GM12891 (cell line): ENCODE results near the gene ALS2.

Experiments
- PAX5 ChIP-seq: IDR thresholded peaks from 2 replicates; pipeline ENCODE4 v1.6.1; 2011; ENCODE audit warnings: low read length, moderate library complexity, mild to moderate bottlenecking; ENCODE audit not compliant: insufficient read depth, severe bottlenecking
- POLR2A ChIP-seq: IDR thresholded peaks from 2 replicates; pipeline ENCODE4 v1.6.1; 2011; ENCODE audit warnings: low read depth, low read length, control low read depth
- POLR2AphosphoS5 ChIP-seq: IDR thresholded peaks from 2 replicates; pipeline ENCODE4 v1.6.1; 2011; ENCODE audit warnings: low read depth, low read length, control low read depth
- POU2F2 ChIP-seq: IDR thresholded peaks from 2 replicates; pipeline ENCODE4 v1.6.1; 2011; ENCODE audit warnings: low read depth, mild to moderate bottlenecking, control low read depth, low read length, moderate library complexity
- SPI1 ChIP-seq: IDR thresholded peaks from 2 replicates; pipeline ENCODE4 v1.6.1; 2011; ENCODE audit warnings: low read depth, low read length, control low read depth
- TAF1 ChIP-seq: IDR thresholded peaks from 2 replicates; pipeline ENCODE4 v1.6.1; 2011; ENCODE audit warnings: low read depth, low read length, control low read depth

- TF ChIP-seq POU2F2 = no peak
- no peak for TF ChIP-seq POLR2A
- no peak for TF ChIP-seq SPI1
- no peak for TF ChIP-seq TAF1
- no peak for TF ChIP-seq POLR2AphosphoS5
- TF ChIP-seq PAX5 = no peak
Measured at GRCh38 chr2:201759567-201759966, 21.2 kb downstream of the ALS2 start.
